ENCODE measurements around the gene SYT1.

DNA sequence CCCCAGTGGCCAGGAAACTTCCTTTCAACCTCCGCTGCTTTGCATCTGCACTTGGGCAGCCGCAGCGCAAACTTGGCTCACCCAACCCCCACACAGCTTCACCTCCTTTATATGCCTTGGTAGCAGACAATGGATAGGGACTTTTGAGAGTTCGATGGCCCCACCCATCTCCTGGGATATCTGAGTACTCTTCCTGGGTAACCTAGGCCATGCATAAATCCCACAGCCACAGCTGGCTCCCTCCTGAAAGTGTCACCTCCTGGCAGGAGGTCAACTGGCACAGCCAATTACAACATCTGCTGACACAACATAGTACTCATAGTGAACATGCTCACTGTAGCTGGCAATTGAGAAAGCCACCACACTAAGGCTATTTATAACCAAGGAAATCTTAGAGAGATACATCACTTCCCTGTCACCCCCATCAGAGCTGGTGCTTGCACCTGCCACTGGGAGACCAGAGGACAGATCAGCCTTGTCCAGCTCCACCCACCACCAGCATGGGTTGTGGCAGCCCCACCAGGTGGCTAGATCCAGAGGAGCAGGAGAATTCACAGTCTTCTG, 410.0 kb downstream of the SYT1 start:
- TF ChIP-seq, protein P1, sequence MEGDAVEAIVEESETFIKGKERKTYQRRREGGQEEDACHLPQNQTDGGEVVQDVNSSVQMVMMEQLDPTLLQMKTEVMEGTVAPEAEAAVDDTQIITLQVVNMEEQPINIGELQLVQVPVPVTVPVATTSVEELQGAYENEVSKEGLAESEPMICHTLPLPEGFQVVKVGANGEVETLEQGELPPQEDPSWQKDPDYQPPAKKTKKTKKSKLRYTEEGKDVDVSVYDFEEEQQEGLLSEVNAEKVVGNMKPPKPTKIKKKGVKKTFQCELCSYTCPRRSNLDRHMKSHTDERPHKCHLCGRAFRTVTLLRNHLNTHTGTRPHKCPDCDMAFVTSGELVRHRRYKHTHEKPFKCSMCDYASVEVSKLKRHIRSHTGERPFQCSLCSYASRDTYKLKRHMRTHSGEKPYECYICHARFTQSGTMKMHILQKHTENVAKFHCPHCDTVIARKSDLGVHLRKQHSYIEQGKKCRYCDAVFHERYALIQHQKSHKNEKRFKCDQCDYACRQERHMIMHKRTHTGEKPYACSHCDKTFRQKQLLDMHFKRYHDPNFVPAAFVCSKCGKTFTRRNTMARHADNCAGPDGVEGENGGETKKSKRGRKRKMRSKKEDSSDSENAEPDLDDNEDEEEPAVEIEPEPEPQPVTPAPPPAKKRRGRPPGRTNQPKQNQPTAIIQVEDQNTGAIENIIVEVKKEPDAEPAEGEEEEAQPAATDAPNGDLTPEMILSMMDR (tag by site-specific recombination; IDR thresholded peaks at IDR 0.05), result no peak
- TF ChIP-seq ZNF707 (tag by site-specific recombination; IDR thresholded peaks at IDR 0.05) (no peak), GLI2 (tag by site-specific recombination; IDR thresholded peaks at IDR 0.05; ENCODE audit: borderline replicate concordance, low read depth) (no peak)

Data from HEK293 (cell line).